ENCODE results near the gene ZBP1.

The ZBP1 gene

DNA sequence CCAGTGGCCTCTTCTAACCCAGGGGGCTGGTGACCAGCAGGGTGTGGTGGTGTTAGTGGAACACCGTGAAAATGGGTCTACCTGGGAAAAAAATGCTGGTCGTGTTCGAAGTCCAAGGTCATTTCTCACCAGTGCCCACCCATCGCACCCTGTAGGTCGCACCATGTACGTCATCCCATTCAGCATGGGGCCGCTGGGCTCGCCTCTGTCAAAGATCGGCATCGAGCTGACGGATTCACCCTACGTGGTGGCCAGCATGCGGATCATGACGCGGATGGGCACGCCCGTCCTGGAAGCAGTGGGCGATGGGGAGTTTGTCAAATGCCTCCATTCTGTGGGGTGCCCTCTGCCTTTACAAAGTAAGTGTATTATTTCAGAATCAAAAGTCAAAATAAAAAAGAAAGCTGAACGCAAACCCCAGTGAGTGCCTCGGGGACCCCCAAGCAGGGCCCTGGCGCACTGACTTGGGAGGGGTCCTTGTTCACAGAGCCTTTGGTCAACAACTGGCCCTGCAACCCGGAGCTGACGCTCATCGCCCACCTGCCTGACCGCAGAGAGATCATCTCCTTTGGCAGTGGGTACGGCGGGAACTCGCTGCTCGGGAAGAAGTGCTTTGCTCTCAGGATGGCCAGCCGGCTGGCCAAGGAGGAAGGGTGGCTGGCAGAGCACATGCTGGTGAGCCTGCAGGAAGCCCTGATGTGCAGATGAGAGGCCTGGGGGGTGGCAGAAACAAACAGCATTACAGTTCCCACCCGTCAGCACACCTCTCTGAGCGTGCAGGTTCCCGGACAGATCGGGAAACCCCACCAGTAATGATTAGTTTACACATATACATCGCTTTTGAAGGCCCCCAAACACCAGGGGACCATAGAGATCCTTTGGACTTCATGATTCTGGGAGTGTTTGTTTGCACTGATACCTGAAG is 57.4 kb downstream of the ZBP1 start:
- in situ Hi-C loops (cut with MboI; ENCODE audit: low sequenced_read_pairs) = no loop called here

GRCh38 chr20:57561356-57562279 is 58.6 kb downstream of the ZBP1 start:
- in situ Hi-C loops (cut with MboI; ENCODE audit: low sequenced_read_pairs) = no loop called here

DNA sequence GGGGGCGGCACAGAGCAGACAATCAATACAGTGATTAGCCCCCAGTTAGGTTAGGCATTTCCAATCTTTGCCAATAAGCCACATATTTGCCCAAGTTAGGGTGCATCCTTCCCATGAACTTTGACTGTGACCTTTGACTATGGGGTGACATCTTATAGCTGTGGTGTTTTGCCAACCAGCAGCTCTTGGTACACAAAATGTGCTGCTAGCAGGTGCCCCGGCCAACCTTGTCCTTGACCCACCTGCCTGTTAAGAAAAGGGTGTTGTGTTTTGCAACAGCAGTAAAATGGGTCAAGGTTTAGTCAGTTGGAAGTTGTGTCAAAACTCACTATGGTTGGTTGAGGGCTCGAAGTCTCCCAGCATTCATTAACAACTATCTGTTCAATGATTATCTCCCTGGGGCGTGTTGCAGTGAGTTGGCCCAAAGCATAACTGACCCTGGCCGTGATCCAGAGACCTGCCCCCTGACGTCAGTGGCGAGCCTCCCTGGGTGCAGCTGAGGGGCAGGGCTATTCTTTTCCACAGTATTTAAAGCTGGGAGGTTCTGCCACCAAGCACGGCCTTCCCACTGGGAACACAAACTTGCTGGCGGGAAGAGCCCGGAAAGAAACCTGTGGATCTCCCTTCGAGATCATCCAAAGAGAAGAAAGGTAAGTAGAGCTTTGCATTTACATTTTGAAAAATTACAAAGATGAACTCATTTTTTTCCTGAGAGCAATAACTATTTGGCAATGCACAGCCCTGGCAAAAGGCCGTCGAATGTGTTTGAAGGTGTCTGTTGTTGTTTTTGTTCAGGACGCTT is 59.5 kb downstream of the ZBP1 start, which contains the start of gene PCK1:
PCK1 (plus strand) TSS at position 557 of the 802 bp plus-strand sequence. CDS start 302 bp downstream, outside the sequence.
- in situ Hi-C loops (cut with MboI; ENCODE audit: low sequenced_read_pairs) = no loop called here

GRCh38 chr20:57559658-57560553 is 60.3 kb downstream of the ZBP1 start:
- in situ Hi-C loops (cut with MboI; ENCODE audit: low sequenced_read_pairs) = no loop called here

DNA sequence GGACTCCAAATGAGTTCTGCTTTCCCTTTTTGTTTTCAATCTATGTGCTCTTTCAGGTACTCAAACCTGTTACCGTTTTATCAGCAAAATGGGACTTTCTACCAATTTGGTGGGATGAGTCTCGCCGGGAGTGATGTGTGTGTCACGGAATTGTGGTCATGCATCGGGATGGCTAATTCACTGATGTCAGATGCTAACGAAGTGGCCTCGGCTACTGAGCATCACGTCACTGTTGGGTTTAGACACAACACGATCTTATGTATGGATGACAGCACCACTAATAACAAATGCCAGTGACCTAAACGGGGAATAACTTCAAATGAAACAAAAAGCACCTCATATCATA is 61.0 kb downstream of the ZBP1 start:
- in situ Hi-C loops (cut with MboI; ENCODE audit: low sequenced_read_pairs) = no loop called here

- in situ Hi-C loops (cut with MboI; ENCODE audit: low sequenced_read_pairs) = no loop called here
Observed at GRCh38 chr20:57558614-57559288, 61.5 kb downstream of the ZBP1 start.

GRCh38 chr20:57557926-57558613 is 62.2 kb downstream of the ZBP1 start:
- in situ Hi-C loops (cut with MboI; ENCODE audit: low sequenced_read_pairs) = no loop called here

DNA sequence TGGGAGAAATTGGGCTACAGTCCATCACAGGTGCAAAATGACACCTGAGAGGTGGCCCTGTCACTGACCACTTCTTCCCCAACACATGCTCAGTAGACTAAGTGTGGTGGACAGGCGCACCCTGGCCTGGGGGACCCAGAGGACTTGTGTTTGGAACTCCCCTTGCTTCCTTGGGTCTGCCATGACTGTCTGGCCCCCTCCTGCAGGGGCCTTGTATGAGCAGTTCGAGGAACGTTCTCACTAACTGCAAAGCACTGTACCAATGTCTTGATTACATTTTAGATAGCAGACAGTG is 63.3 kb downstream of the ZBP1 start:
- in situ Hi-C loops (cut with MboI; ENCODE audit: low sequenced_read_pairs) = no loop called here

DNA sequence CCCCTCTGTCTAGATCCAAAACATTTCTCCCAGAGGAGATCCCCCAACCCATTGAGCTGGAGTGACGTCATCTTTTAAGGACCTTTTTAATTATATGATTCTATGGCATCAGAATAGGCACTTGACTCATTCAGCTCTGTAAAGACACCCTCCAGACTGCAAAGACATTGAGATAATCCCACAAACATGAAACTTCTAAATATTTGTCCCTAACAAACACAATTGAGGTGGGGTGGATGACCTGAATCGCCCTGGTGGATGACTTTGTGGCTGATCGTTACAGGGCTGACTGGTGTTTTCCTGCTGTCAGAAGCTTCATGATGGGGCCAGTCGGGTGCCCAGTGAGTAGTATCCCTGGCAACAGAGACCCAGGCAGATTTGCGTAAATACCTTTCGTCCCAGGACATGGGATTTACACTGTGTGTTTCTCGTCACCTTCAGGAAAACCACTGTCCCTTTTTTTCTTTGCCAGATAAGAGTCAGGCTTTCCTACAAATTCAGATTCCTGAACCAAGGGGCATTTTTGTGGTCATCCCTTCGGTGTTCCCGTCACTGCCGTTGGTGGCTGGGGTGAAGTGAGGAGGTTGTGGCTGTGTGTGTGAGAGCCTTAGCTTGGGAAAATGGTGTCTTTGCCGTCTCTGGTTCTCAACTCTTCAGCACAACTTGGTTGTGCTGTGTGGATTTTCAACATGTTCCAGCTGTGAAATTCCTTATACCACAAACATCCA is 64.6 kb downstream of the ZBP1 start:
- in situ Hi-C loops (cut with MboI; ENCODE audit: low sequenced_read_pairs) = no loop called here
